A549 treated with CORT108297 at 1 μM for 4 hours (cell line): ENCODE measurements around the gene HMOX2. TPM values are rescaled to one million over a fixed set of nuclear protein-coding genes. Genes with fewer than 3 reads are reported as not detected.

ENCODE experiments used
- total RNA-seq: library from RNA; stranded (reverse); fragments of 200-300 nt; extraction: Qiagen RNA extraction; gene quantifications from 5 replicates; pipeline ENCODE4 v1.2.3, GENCODE V29; 2022

HMOX2 gene, protein sequence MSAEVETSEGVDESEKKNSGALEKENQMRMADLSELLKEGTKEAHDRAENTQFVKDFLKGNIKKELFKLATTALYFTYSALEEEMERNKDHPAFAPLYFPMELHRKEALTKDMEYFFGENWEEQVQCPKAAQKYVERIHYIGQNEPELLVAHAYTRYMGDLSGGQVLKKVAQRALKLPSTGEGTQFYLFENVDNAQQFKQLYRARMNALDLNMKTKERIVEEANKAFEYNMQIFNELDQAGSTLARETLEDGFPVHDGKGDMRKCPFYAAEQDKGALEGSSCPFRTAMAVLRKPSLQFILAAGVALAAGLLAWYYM
- total RNA-seq: 54.2 to 61.9 TPM (median 58.0 TPM) in 5 replicates

GRCh38 chr16:4475880-4476788, at the start of gene HMOX2:
TSS of gene HMOX2 (plus strand) at chr16:4476398. CDS start at chr16:4505525, 29,127 bp downstream.

GRCh38 chr16:4474192-4474961, 1.8 kb upstream of the HMOX2 start, which contains the start of gene NMRAL1:
TSS of gene NMRAL1 (minus strand) at chr16:4474625. CDS start at chr16:4474132, 493 bp downstream.

GRCh38 chr16:4538350-4539235, 62.4 kb downstream of the HMOX2 start, which contains the start of gene CDIP1:
TSS of gene CDIP1 (minus strand) at chr16:4538773. CDS start at chr16:4514130, 24,643 bp downstream.

GRCh38 chr16:4556112-4556511, 79.9 kb downstream of the HMOX2 start, which contains the start of gene C16orf96:
TSS of gene C16orf96 (plus strand) at chr16:4556340. CDS start at chr16:4556490, 150 bp downstream.

Other genes starting within 250 kb of the HMOX2 start
- gene SRL, start 234.3 kb upstream of the HMOX2 start, total RNA-seq: 0.01 to 0.06 TPM (median 0.02 TPM) in 4 of 5 replicates, not detected in the other
- gene TFAP4, start 203.4 kb upstream of the HMOX2 start, total RNA-seq: 16.9 to 21.6 TPM (median 19.1 TPM) in 5 replicates
- 22.3 to 35.4 TPM (median 32.7 TPM) in 5 replicates for gene GLIS2, start 160.3 kb upstream of the HMOX2 start, total RNA-seq
- 54.4 to 80.6 TPM (median 78.0 TPM) in 5 replicates for gene PAM16, start 125.1 kb upstream of the HMOX2 start, total RNA-seq
- gene VASN, start 104.5 kb upstream of the HMOX2 start, total RNA-seq: 4.2 to 8.5 TPM (median 7.4 TPM) in 5 replicates
- gene CORO7, start 59.8 kb upstream of the HMOX2 start, total RNA-seq: 10.3 to 19.8 TPM (median 17.0 TPM) in 5 replicates
- gene DNAJA3, start 50.5 kb upstream of the HMOX2 start, total RNA-seq: 63.6 to 75.3 TPM (median 72.1 TPM) in 5 replicates
- gene NMRAL1, start 1.8 kb upstream of the HMOX2 start, total RNA-seq: 39.4 to 48.9 TPM (median 46.3 TPM) in 5 replicates
- gene CDIP1, start 62.4 kb downstream of the HMOX2 start, total RNA-seq: 11.0 to 13.8 TPM (median 11.9 TPM) in 5 replicates
- 0.02 to 0.03 TPM in 2 of 5 replicates, not detected in the others for gene C16orf96, start 79.9 kb downstream of the HMOX2 start, total RNA-seq
- gene UBALD1, start 138.5 kb downstream of the HMOX2 start, total RNA-seq: 34.5 to 67.4 TPM (median 61.1 TPM) in 5 replicates
- 35.8 to 41.3 TPM (median 40.5 TPM) in 5 replicates for gene MGRN1, start 148.4 kb downstream of the HMOX2 start, total RNA-seq
- 14.9 to 26.8 TPM (median 25.8 TPM) in 5 replicates for gene NUDT16L1, start 217.2 kb downstream of the HMOX2 start, total RNA-seq